ENCODE results near the gene SYTL4.
A peak's percentile ranks its signal among the peaks of the same experiment; 100 is the strongest.

SYTL4 gene

DNA sequence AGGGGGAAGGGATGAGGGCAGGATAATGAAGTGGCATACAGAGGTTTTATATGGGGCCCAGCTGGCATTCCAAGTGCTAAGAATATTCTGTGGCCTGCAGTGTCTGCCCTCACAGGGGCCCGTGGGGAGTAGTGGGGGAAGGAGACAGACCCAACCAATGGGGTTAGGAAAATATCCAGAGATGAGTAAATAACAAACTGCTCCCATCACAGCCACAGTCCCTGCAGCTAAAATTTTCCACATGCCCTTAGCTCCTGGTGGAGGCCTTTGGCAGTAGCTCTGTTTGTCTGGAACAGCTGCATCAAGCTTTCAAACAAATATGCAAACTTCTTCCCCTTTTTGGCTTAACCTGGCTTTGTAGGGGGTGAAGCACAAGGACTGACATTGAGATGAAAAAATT, 84.8 kb downstream of the SYTL4 start:
- DNase-seq = no peak

DNA sequence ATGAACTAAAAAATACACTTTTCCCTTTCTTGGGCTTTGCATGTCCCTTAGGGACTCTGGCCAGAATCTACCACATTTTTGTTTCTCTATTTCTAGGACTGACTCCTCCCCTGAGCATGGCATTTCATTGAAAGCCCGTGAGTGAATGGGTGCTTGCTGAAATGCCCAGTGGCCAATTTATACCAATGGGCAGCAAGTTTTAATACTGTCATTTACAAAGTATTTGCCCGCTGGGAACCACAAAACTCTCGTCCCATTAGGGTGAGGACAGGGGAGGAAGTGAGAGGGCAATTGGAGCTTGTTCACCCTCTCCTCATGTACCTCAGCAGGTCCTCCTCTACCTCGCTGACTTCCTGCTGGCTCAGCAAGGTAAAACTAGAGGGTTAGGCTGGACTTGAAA, 86.8 kb downstream of the SYTL4 start:
- no peak for DNase-seq

DNA sequence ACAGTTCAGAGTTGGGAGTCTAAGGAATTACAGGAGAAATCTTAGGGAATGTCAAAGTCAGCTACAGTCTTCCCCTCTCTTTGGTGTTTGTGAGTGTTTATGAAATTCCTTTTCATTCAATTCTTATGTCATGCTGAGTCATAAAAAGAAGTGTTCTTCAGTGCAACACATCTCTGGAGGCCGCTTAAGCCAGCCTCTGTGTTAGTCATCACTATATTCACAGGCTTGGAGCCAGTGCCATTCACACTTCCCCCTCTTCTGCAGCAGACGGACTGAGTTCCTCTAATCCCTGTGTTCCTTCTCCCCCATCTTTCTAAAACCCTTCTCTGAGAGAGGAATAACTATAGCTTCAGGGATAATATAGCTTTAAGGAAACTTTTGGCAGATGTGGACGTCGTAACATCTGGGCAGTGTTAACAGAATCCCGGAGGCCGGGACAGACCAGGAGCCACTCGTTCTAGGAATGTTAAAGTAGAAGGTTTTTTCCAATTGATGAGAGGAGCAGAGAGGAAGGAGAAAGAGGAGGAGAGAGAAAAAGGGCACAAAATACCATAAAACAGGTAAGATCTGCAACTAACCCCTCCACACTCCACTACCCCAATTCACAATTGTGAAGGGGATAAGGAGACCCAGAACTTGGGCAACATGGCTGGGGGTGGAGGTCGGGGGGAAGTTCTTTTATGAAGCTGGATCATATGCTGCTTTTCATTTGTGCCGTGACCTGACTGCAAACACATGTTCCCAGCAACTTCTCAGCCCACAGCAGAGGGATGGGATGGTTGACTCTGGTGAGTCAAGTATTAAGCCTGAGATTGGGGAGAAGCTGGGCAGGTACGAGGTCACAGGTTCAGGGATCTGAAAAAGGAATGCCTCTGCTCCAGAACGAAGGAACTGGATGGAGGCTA, 87.7 kb downstream of the SYTL4 start, which contains the start of gene SRPX2:
SRPX2 (plus strand) TSS at position 244 of the 905 bp plus-strand sequence. CDS start 2,124 bp downstream, outside the sequence.
- peak in 1 of 2 donors; percentile 14 for DNase-seq

- no peak for DNase-seq
Observed at GRCh38 chrX:100643212-100643611, 88.7 kb downstream of the SYTL4 start.

DNA sequence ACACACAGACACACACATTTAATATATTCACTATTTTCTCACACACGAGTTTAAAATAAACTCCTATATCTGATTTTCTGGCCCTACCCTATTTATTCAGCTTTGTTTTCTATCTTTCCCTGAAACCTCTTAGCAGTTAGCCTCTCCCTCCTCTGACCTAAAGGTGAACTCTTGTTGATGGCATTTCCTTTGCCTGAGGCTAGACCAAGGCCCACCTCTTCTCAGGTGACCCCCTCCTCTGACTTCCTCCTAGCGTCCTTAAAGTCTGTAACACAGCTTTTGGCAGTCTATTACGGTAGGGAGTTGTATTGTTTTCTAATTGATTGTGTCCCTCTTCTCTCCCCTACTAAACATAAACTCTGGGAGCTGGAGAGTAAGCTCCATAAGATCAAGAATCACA, 89.6 kb downstream of the SYTL4 start:
- no peak for DNase-seq

- DNase-seq = peak; percentile 49 to 54
Observed at GRCh38 chrX:100636321-100636991, 95.5 kb downstream of the SYTL4 start, which contains the start of gene TSPAN6. TSPAN6 (minus strand) TSS chrX:100636806; CDS start chrX:100636694, 112 bp downstream.

DNA sequence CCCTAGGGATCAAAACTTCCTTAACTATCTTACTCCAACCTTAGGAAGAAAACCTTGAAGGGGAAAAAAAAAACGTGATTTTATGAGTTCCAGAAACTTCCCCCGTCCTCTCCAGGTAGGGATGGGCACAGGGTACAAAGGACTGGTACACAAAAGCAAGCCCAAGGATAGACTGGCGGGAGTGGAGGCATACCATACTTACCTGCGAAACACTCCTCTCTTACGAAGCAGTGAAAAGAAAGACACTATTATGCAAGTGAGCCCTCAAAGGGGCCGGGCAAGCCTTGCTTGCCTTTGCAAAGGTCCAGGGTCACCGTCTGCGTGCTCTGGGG, 96.0 kb downstream of the SYTL4 start:
- DNase-seq = no peak

GRCh38 chrX:100635040-100635439, 96.9 kb downstream of the SYTL4 start:
- DNase-seq = no peak

- no peak for DNase-seq
Observed at GRCh38 chrX:100625985-100626491, 105.9 kb downstream of the SYTL4 start.
